ENCODE measurements around the gene TP53BP2.
A peak's percentile ranks its signal among the peaks of the same experiment; 100 is the strongest.
"Not testable (repeated sequence)": the region's sequence is repeated elsewhere in the genome, so short reads cannot be mapped to it uniquely, and the experiment has no call there.

The TP53BP2 gene

DNA sequence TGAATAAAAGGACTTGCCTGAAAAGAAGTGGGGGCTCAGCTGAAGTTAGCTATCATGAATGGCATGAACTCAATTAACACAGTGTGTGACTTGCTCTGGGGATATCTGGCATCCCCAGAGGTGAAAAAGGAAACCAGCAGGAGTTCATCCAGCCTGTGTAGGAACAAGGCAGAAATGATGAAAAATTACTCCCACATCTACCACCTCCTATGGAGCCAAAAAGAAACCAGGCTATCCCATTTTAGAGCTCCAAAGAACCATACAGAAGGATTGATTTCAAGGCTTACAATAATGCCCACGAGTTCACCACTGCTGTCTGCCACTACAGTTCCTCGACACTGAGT is 25.3 kb downstream of the TP53BP2 start:
- H3K27me3 ChIP-seq (ENCODE audit: control insufficient read depth, insufficient read depth, low read length): no peaks in the 10 kb centered on the region
- TF ChIP-seq, protein P1, sequence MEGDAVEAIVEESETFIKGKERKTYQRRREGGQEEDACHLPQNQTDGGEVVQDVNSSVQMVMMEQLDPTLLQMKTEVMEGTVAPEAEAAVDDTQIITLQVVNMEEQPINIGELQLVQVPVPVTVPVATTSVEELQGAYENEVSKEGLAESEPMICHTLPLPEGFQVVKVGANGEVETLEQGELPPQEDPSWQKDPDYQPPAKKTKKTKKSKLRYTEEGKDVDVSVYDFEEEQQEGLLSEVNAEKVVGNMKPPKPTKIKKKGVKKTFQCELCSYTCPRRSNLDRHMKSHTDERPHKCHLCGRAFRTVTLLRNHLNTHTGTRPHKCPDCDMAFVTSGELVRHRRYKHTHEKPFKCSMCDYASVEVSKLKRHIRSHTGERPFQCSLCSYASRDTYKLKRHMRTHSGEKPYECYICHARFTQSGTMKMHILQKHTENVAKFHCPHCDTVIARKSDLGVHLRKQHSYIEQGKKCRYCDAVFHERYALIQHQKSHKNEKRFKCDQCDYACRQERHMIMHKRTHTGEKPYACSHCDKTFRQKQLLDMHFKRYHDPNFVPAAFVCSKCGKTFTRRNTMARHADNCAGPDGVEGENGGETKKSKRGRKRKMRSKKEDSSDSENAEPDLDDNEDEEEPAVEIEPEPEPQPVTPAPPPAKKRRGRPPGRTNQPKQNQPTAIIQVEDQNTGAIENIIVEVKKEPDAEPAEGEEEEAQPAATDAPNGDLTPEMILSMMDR (IDR thresholded peaks at IDR 0.05): no peak
- no peaks in the 10 kb centered on the region for H3K4me1 ChIP-seq
- H3K9ac ChIP-seq: no peak overlapping the region
- peak overlapping the region; percentile 7 for H3K27ac ChIP-seq
- peaks cover 4% of the 10 kb centered on the region for H3K79me2 ChIP-seq
- no peaks in the 10 kb centered on the region for H3K9me3 ChIP-seq (ENCODE audit: control insufficient read depth, low read length)
- no peak overlapping the region for H2AFZ ChIP-seq
- no peak overlapping the region for H3K4me2 ChIP-seq (ENCODE audit: low read length)
- H3K4me3 ChIP-seq (ENCODE audit: low read depth, low read length): no peak overlapping the region
- no peaks in the 10 kb centered on the region for H3K36me3 ChIP-seq (ENCODE audit: control insufficient read depth, insufficient read depth, low read length)

DNA sequence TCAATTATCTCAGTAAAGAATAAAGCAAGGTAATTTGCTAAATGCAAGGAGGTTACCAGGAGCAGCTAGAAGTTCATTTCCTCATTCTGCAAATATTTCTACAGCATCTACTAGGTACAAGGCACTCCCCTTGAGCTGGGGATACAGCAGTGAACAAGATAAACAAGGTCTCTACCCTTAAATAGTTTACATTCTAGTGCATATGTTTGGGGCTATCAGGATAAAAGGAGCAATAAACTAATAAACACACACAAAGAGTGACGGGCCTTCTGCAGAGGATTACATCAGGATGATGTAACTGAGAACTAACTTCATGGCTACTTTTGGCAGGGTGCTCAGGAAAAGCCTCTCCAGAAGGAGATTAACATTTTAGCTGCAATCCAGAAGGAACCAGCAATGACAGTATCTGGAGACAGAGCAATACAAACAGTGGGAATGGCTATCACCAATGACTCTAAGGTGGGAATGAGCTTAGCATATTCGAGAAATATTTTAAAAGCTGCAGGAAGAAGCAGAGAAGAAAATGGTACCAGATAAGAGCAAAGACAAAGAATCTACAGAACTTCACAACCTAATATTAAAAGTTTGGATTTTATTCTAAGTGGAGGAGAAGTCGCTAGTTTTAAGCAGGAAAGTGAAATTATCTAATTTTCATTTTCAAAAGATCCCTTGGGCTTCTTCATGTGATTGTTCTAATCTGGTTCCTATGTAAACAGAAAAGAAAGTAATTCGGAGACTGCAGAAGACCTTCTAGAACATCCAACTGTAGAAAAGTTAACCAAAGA is 25.8 kb downstream of the TP53BP2 start:
- H3K36me3 ChIP-seq (ENCODE audit: control insufficient read depth, insufficient read depth, low read length): no peaks in the 10 kb centered on the region
- H3K4me3 ChIP-seq (ENCODE audit: low read depth, low read length): no peak overlapping the region
- no peaks in the 10 kb centered on the region for H3K27me3 ChIP-seq (ENCODE audit: control insufficient read depth, insufficient read depth, low read length)
- H2AFZ ChIP-seq: no peak overlapping the region
- no peak overlapping the region for H3K9ac ChIP-seq
- H3K27ac ChIP-seq: no peak overlapping the region
- no peaks in the 10 kb centered on the region for H3K9me3 ChIP-seq (ENCODE audit: control insufficient read depth, low read length)
- TF ChIP-seq, protein P1 (IDR thresholded peaks at IDR 0.05): no peak
- H3K4me1 ChIP-seq: no peaks in the 10 kb centered on the region
- no peak overlapping the region for H3K4me2 ChIP-seq (ENCODE audit: low read length)
- H3K79me2 ChIP-seq: peaks cover 1% of the 10 kb centered on the region

DNA sequence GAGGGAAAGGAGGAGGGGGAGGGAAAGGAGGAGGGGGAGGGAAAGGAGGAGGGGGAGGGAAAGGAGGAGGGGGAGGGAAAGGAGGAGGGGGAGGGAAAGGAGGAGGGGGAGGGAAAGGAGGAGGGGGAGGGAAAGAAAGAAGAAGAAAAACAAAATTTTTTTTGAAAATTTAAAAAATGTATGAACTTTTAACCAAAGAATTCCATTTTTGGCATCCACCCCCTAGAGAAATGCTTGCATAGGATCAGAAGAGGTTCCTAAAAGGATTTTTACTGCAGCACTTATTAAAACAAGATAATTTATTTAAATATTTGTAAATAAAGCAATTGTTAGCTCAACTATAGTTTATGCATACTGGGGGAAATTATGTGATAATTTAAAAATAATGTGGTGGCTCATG is 28.5 kb downstream of the TP53BP2 start:
- H3K79me2 ChIP-seq; H3K36me3 ChIP-seq (ENCODE audit: control insufficient read depth, insufficient read depth, low read length); H3K27me3 ChIP-seq (ENCODE audit: control insufficient read depth, insufficient read depth, low read length); H3K9ac ChIP-seq; H2AFZ ChIP-seq; H3K4me2 ChIP-seq (ENCODE audit: low read length); H3K27ac ChIP-seq; H3K4me1 ChIP-seq; H3K9me3 ChIP-seq (ENCODE audit: control insufficient read depth, low read length); H3K4me3 ChIP-seq (ENCODE audit: low read depth, low read length): not testable (repeated sequence)

DNA sequence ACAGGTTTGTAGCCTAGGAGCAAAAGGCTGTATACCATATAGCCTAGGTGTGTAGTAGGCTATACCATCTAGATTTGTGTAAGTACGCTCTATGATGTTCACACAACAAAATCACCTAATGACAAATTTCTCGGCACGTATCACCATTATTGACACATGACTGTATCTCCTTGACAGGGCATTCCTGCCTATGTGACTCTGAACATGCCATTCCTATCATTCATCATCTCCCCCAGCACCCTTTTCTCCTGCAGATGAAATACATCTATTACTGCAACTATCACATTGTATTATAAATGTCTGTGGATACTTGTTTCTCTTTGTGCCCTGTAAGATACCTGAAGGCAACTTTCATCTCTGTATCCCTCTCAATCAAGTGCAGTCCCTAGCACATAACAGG is 29.9 kb downstream of the TP53BP2 start:
- TF ChIP-seq, protein P1 (IDR thresholded peaks at IDR 0.05): no peak
- H3K36me3 ChIP-seq (ENCODE audit: control insufficient read depth, insufficient read depth, low read length): no peaks in the 10 kb centered on the region
- H3K4me1 ChIP-seq: no peaks in the 10 kb centered on the region
- no peaks in the 10 kb centered on the region for H3K27me3 ChIP-seq (ENCODE audit: control insufficient read depth, insufficient read depth, low read length)
- no peak overlapping the region for H3K4me3 ChIP-seq (ENCODE audit: low read depth, low read length)
- H3K9me3 ChIP-seq (ENCODE audit: control insufficient read depth, low read length): no peaks in the 10 kb centered on the region
- H3K9ac ChIP-seq: no peak overlapping the region
- H3K79me2 ChIP-seq: no peaks in the 10 kb centered on the region
- H2AFZ ChIP-seq: no peak overlapping the region
- H3K4me2 ChIP-seq (ENCODE audit: low read length): no peak overlapping the region
- H3K27ac ChIP-seq: no peak overlapping the region

DNA sequence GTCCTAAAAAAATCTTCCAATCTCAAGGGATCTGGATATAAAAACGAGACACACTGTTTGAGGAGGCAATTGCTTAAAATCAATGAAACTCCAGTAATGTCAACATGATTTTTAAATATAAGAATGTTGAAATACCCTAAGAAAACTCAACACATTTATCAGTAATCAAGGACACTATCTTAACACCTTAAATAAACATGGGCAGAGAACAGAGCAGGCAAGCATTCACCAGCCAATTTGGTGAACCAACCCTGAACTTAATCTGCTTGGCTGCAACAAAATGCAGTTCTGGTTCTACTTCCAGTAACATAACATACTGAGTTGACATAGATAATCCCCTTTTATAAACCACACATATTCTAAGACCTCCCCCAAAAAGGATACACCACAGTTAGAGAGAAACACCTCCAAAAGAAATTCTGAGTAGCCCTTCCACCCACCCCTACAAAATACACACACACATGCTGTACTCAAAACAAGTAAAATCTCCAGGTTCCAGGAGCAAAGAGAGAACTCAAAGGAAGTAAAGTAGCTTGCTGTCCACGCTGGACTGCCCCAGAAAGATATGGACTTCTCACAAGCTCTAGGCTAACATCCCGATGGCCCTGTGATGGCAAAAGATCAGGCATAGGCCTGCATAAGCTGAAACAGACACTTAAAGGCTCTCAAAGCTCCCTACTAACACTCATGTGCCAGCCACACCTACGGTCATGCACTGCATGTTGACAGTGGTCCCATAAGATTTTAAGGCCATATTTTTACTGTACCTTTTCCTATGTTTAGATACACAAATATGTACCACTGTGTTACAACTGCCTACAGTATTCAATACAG is 30.5 kb downstream of the TP53BP2 start:
- no peak overlapping the region for H3K4me2 ChIP-seq (ENCODE audit: low read length)
- no peaks in the 10 kb centered on the region for H3K4me1 ChIP-seq
- no peaks in the 10 kb centered on the region for H3K36me3 ChIP-seq (ENCODE audit: control insufficient read depth, insufficient read depth, low read length)
- H3K9me3 ChIP-seq (ENCODE audit: control insufficient read depth, low read length): no peaks in the 10 kb centered on the region
- no peak overlapping the region for H2AFZ ChIP-seq
- no peak overlapping the region for H3K9ac ChIP-seq
- H3K4me3 ChIP-seq (ENCODE audit: low read depth, low read length): no peak overlapping the region
- H3K79me2 ChIP-seq: no peaks in the 10 kb centered on the region
- no peaks in the 10 kb centered on the region for H3K27me3 ChIP-seq (ENCODE audit: control insufficient read depth, insufficient read depth, low read length)
- H3K27ac ChIP-seq: no peak overlapping the region
- TF ChIP-seq, protein P1 (IDR thresholded peaks at IDR 0.05): no peak
